GM23338 (cell line): ENCODE results near the gene CPXM1. TPM values are rescaled to one million over a fixed set of nuclear protein-coding genes. Genes with fewer than 3 reads are reported as not detected.

Experiments
- ATAC-seq: fragments of 200-7000 bp; cut with Tn5 transposase; 3 replicates; pipeline ENCODE4 v1.9.1; 2020
- DNase-seq: peaks from one replicate; pipeline ENCODE4 v3.0.0-alpha.2; 2015; ENCODE audit warnings: low spot score
- H2AFZ ChIP-seq: fragments of 200-600 bp; sonication (generic); 2 replicates; pipeline ENCODE4 v1.8.0; 2016; ENCODE audit warnings: antibody characterized with exemption, mild to moderate bottlenecking, moderate library complexity
- H3F3A ChIP-seq: fragments of 200-600 bp; sonication (generic); replicated peaks from 2 replicates; pipeline ENCODE4 v1.8.0; 2017; ENCODE audit warnings: antibody characterized with exemption, mixed run types, low read depth
- H3K27ac ChIP-seq: fragments of 200-600 bp; sonication (generic); 2 replicates; pipeline ENCODE4 v1.6.1; 2016; ENCODE audit warnings: low read depth
- H3K27me3 ChIP-seq: fragments of 200-600 bp; sonication (generic); 2 replicates; pipeline ENCODE4 v1.8.0; 2016; ENCODE audit warnings: mild to moderate bottlenecking, mixed run types, moderate library complexity; ENCODE audit not compliant: insufficient read depth
- H3K36me3 ChIP-seq: fragments of 200-600 bp; sonication (generic); 2 replicates; pipeline ENCODE4 v1.8.0; 2016; ENCODE audit warnings: mild to moderate bottlenecking; ENCODE audit not compliant: insufficient read depth
- H3K4me1 ChIP-seq: fragments of 200-600 bp; sonication (generic); 2 replicates; pipeline ENCODE4 v1.8.0; 2016; ENCODE audit warnings: mild to moderate bottlenecking, moderate library complexity; ENCODE audit not compliant: insufficient read depth
- H3K4me2 ChIP-seq: fragments of 200-600 bp; sonication (generic); 2 replicates; pipeline ENCODE4 v1.7.1; 2017; ENCODE audit warnings: mixed run types
- H3K4me3 ChIP-seq: fragments of 200-600 bp; sonication (generic); 2 replicates; pipeline ENCODE4 v1.6.1; 2016; ENCODE audit warnings: mixed run types
- H3K79me2 ChIP-seq: fragments of 200-600 bp; sonication (generic); replicated peaks from 2 replicates; pipeline ENCODE4 v1.8.0; 2017; ENCODE audit warnings: mild to moderate bottlenecking; ENCODE audit not compliant: insufficient read depth
- H3K9me2 ChIP-seq: fragments of 200-600 bp; sonication (generic); 2 replicates; pipeline ENCODE4 v1.8.0; 2017; ENCODE audit not compliant: insufficient read depth
- H4K20me1 ChIP-seq: fragments of 200-600 bp; sonication (generic); replicated peaks from 2 replicates; pipeline ENCODE4 v1.8.0; 2017; ENCODE audit warnings: mild to moderate bottlenecking; ENCODE audit not compliant: insufficient read depth
- H3K27ac Mint-ChIP-seq: 2 replicates; pipeline ENCODE4 v1.8.0; 2020; ENCODE audit warnings: inconsistent platforms, mild to moderate bottlenecking, moderate library complexity, mixed read lengths
- H3K27me3 Mint-ChIP-seq: 3 replicates; pipeline ENCODE4 v1.8.0; 2022; ENCODE audit warnings: low read depth, mild to moderate bottlenecking, moderate library complexity, mixed read lengths, inconsistent platforms; ENCODE audit not compliant: insufficient read depth, poor library complexity
- H3K36me3 Mint-ChIP-seq: 3 replicates; pipeline ENCODE4 v1.8.0; 2021; ENCODE audit warnings: low read depth, mild to moderate bottlenecking, inconsistent platforms, moderate library complexity, mixed read lengths
- H3K4me1 Mint-ChIP-seq: 3 replicates; pipeline ENCODE4 v1.8.0; 2020; ENCODE audit warnings: mild to moderate bottlenecking, inconsistent platforms, mixed read lengths
- H3K4me3 Mint-ChIP-seq: 3 replicates; pipeline ENCODE4 v1.8.0; 2021; ENCODE audit warnings: moderate library complexity, mild to moderate bottlenecking, inconsistent platforms, mixed read lengths
- H3K9me3 Mint-ChIP-seq: 3 replicates; pipeline ENCODE4 v1.8.0; 2020; ENCODE audit warnings: moderate library complexity, mild to moderate bottlenecking, inconsistent platforms, mixed read lengths
- CTCF ChIP-seq, 2 experiments: fragments of 200-600 bp in 1 of 2; sonication (generic) in 1 of 2; conservative IDR thresholded peaks; 2 replicates each; pipeline versions ENCODE4 v1.5.1 to v1.6.1; 2016 to 2017; ENCODE audit warnings: antibody characterized with exemption in 2 of 2, low read depth in 2 of 2, mild to moderate bottlenecking in 2 of 2, moderate library complexity in 1 of 2
- EZH2 ChIP-seq: fragments of 200-600 bp; sonication (generic); IDR thresholded peaks from one replicate; pipeline ENCODE4 v1.8.0; 2017; ENCODE audit warnings: antibody characterized with exemption, mild to moderate bottlenecking, low read depth; ENCODE audit not compliant: unreplicated experiment
- EZH2phosphoT487 ChIP-seq: fragments of 200-600 bp; sonication (generic); IDR thresholded peaks from one replicate; pipeline ENCODE4 v1.8.1; 2018; ENCODE audit warnings: antibody characterized with exemption; ENCODE audit not compliant: unreplicated experiment
- JUNB ChIP-seq: IDR thresholded peaks from one replicate; pipeline ENCODE4 v1.6.1; 2016; ENCODE audit warnings: antibody characterized with exemption; ENCODE audit not compliant: unreplicated experiment
- NANOG ChIP-seq: IDR thresholded peaks from 2 replicates; pipeline ENCODE4 v1.6.1; 2016; ENCODE audit warnings: antibody characterized with exemption, borderline replicate concordance
- REST ChIP-seq: IDR thresholded peaks from one replicate; pipeline ENCODE4 v1.6.1; 2018; ENCODE audit warnings: antibody characterized with exemption; ENCODE audit not compliant: unreplicated experiment
- STAT1 ChIP-seq: IDR thresholded peaks from one replicate; pipeline ENCODE4 v1.6.1; 2016; ENCODE audit warnings: antibody characterized with exemption; ENCODE audit not compliant: unreplicated experiment
- ZNF331 ChIP-seq: fragments of 250-450 bp; sonication (Bioruptor Pico); IDR thresholded peaks from 2 replicates; pipeline ENCODE4 v1.5.0; 2020; ENCODE audit warnings: low read depth, mild to moderate bottlenecking, moderate library complexity
- polyA plus RNA-seq: library from polyadenylated mRNA; unstranded; fragments of >200 nt; fragmentation: Nextera tagmentation; extraction: Ambion mirVana; gene quantifications from 2 replicates; pipeline ENCODE4 v1.2.1, GENCODE V29; 2016
- total RNA-seq: library from RNA; depleted of rRNA; stranded (reverse); fragments of >200 nt; shearing (Covaris generic); gene quantifications from 2 replicates; pipeline ENCODE4 v1.2.3, GENCODE V29; 2014

CPXM1 gene
- total and polyA plus RNA-seq, 2 experiments from 2014 or later, result 17.0 to 29.3 TPM

- Mint-ChIP-seq H3K27me3 (peaks cover 60% of the 10 kb centered on the region), H3K4me3 (no peak overlapping the region)
Observed at GRCh38 chr20:2746636-2747265, 53.7 kb downstream of the CPXM1 start.

More at GRCh38 chr20:2746636-2747265, 53.7 kb downstream of the CPXM1 start:
- Histone ChIP-seq H3K4me3 (no peak overlapping the region), H3K79me2 (no peaks in the 10 kb centered on the region), H3K36me3 (no peaks in the 10 kb centered on the region), H3K27ac (no peak overlapping the region), H3F3A (no peaks in the 10 kb centered on the region; the same call in 1 of the 2 replicates), H2AFZ (no peak overlapping the region), H3K27me3 (peaks cover 97% of the 10 kb centered on the region), H3K4me1 (peaks cover 29% of the 10 kb centered on the region), H3K9me2 (no peaks in the 10 kb centered on the region), H4K20me1 (peaks cover 4% of the 10 kb centered on the region; the same call in 1 of the 2 replicates), H3K4me2 (no peak overlapping the region)
- no peak for TF ChIP-seq JUNB
- TF ChIP-seq ZNF331 (CRISPR knock-in tag), result no peak
- TF ChIP-seq EZH2, result no peak
- TF ChIP-seq STAT1, result no peak
- no peak for TF ChIP-seq REST
- TF ChIP-seq CTCF (conservative IDR thresholded peaks at IDR 0.05; ENCODE audit: low read depth in 2 of 2), result no peak
- TF ChIP-seq NANOG, result no peak
- TF ChIP-seq EZH2phosphoT487, result no peak
- H3K36me3 Mint-ChIP-seq, result no peaks in the 10 kb centered on the region
- H3K4me1 Mint-ChIP-seq, result peaks cover 30% of the 10 kb centered on the region
- no peak overlapping the region for H3K27ac Mint-ChIP-seq
- H3K9me3 Mint-ChIP-seq, result no peaks in the 10 kb centered on the region
- ATAC-seq, result no peak
- DNase-seq, result no peak
